HCT116 (cell line): ENCODE data around the gene CDH16. TPM values are rescaled to one million over a fixed set of nuclear protein-coding genes. Genes with fewer than 3 reads are reported as not detected.

Source experiments
- ATAC-seq: fragments of 200-7000 bp; cut with Tn5 transposase; 2 replicates; pipeline ENCODE4 v1.9.1; 2020; ENCODE audit warnings: mild to moderate bottlenecking, moderate library complexity
- BruUV-seq: library from RNA; stranded (reverse); fragments of 400-500 nt; replicated peaks from 2 replicates; lab custom pipeline; 2021; lab: Mats Ljungman, UMichigan
- CTCF ChIA-PET: fragments of 300-600 bp; sonication (Branson Sonifier 250); formaldehyde crosslinking; loops from one replicate; lab custom pipeline; 2021; ENCODE audit warnings: antibody characterized with exemption; lab: Charles Lee
- POLR2A ChIA-PET: fragments of 300-600, 350-600 bp; sonication (Branson Sonifier 250); formaldehyde crosslinking; loops from one replicate; lab custom pipeline; 2021; ENCODE audit warnings: antibody characterized with exemption; lab: Charles Lee
- RAD21 ChIA-PET, 2 experiments: fragments of 300-600 bp; sonication (Branson Sonifier 250); formaldehyde crosslinking; loops; one replicate each; lab custom pipeline; 2023; ENCODE audit warnings: low total read pairs in 2 of 2; ENCODE audit not compliant: uncharacterized antibody in 2 of 2, unreplicated experiment in 2 of 2, low non-redundant PET in 1 of 2; lab: Charles Lee
- DNase-seq: peaks from one replicate; pipeline ENCODE4 v3.0.0-alpha.2; 2010; ENCODE audit warnings: low read depth, low spot score
- H2AFZ ChIP-seq: fragments of 200-600 bp; shearing (Covaris generic), sonication (generic); 2 replicates; pipeline ENCODE4 v1.6.1; 2017; ENCODE audit warnings: low read depth, mixed run types, mixed read lengths, antibody characterized with exemption, low read length; ENCODE audit not compliant: poor library complexity, severe bottlenecking
- H3K27ac ChIP-seq: 2 replicates; pipeline ENCODE4 v1.5.1; 2012; ENCODE audit warnings: low read depth, low read length
- H3K27me3 ChIP-seq: fragments of 200-600 bp; sonication (generic); 2 replicates; pipeline ENCODE4 v1.6.1; 2016; ENCODE audit warnings: mixed run types, low read length, mixed read lengths; ENCODE audit not compliant: insufficient read depth
- H3K36me3 ChIP-seq, 2 experiments: fragments of 200-500 bp in 1 of 2; fragments of 200-600 bp in 1 of 2; sonication (Bioruptor generic) in 1 of 2; sonication (generic) in 1 of 2; 2 replicates each; pipeline versions ENCODE4 v1.5.1 to v1.6.1; 2014 to 2016; ENCODE audit warnings: low read length in 2 of 2, inconsistent platforms in 1 of 2, mixed read lengths in 1 of 2, mixed run types in 1 of 2; ENCODE audit not compliant: insufficient read depth in 2 of 2, control insufficient read depth in 1 of 2
- H3K4me1 ChIP-seq, 2 experiments: fragments of 200-600 bp in 1 of 2; sonication (generic) in 1 of 2; 2 replicates each; pipeline versions ENCODE4 v1.5.1 to v1.6.1; 2012 to 2017; ENCODE audit warnings: low read length in 2 of 2, inconsistent platforms in 1 of 2, mild to moderate bottlenecking in 1 of 2, mixed read lengths in 1 of 2, mixed run types in 1 of 2, moderate library complexity in 1 of 2; ENCODE audit not compliant: insufficient read depth in 2 of 2, control insufficient read depth in 1 of 2
- H3K4me2 ChIP-seq: fragments of 200-600 bp; sonication (generic); 2 replicates; pipeline ENCODE4 v1.6.1; 2017; ENCODE audit warnings: mixed run types, low read length, mixed read lengths
- H3K4me3 ChIP-seq, 2 experiments: fragments of 200-600 bp in 1 of 2; sonication (generic) in 1 of 2; replicated peaks in 1 of 2; 2 replicates each; pipeline ENCODE4 v1.5.1; 2011 to 2016; ENCODE audit warnings: low read length in 2 of 2, control low read depth in 1 of 2, low read depth in 1 of 2, mild to moderate bottlenecking in 1 of 2, mixed read lengths in 1 of 2, mixed run types in 1 of 2
- H3K79me2 ChIP-seq: fragments of 200-600 bp; sonication (generic); 2 replicates; pipeline ENCODE4 v1.6.1; 2017; ENCODE audit warnings: mild to moderate bottlenecking, mixed run types, low read length, moderate library complexity, mixed read lengths; ENCODE audit not compliant: insufficient read depth
- H3K9ac ChIP-seq: fragments of 200-600 bp; sonication (generic); 2 replicates; pipeline ENCODE4 v1.6.1; 2016; ENCODE audit warnings: low read length, mixed read lengths
- H3K9me2 ChIP-seq: fragments of 200-600 bp; sonication (generic), shearing (Covaris generic); 2 replicates; pipeline ENCODE4 v1.6.1; 2017; ENCODE audit warnings: mixed run types, mild to moderate bottlenecking, moderate library complexity; ENCODE audit not compliant: insufficient read depth
- H3K9me3 ChIP-seq, 2 experiments: fragments of 200-500 bp in 1 of 2; fragments of 200-600 bp in 1 of 2; sonication (Bioruptor generic) in 1 of 2; sonication (generic) in 1 of 2; 2 replicates each; pipeline ENCODE4 v1.6.1; 2014 to 2017; ENCODE audit warnings: low read length in 2 of 2, mixed read lengths in 2 of 2, inconsistent platforms in 1 of 2, low read depth in 1 of 2, mild to moderate bottlenecking in 1 of 2, mixed run types in 1 of 2, moderate library complexity in 1 of 2; ENCODE audit not compliant: control insufficient read depth in 1 of 2, insufficient read depth in 1 of 2
- H4K20me1 ChIP-seq: fragments of 200-600 bp; sonication (generic), shearing (Covaris generic); 2 replicates; pipeline ENCODE4 v1.6.1; 2017; ENCODE audit warnings: mixed run types, mild to moderate bottlenecking, moderate library complexity; ENCODE audit not compliant: insufficient read depth
- ELF1 ChIP-seq: IDR thresholded peaks from 2 replicates; pipeline ENCODE4 v1.6.1; 2012; ENCODE audit warnings: low read depth, borderline replicate concordance
- EZH2 ChIP-seq: fragments of 200-600 bp; sonication (generic); IDR thresholded peaks from 2 replicates; pipeline ENCODE4 v1.6.1; 2017; ENCODE audit warnings: antibody characterized with exemption, mixed run types
- FOSL1 ChIP-seq: IDR thresholded peaks from 2 replicates; pipeline ENCODE4 v1.6.1; 2012; ENCODE audit warnings: low read depth
- POLR2AphosphoS5 ChIP-seq: IDR thresholded peaks from 2 replicates; pipeline ENCODE4 v1.6.1; 2011; ENCODE audit warnings: mild to moderate bottlenecking, low read depth, low read length, moderate library complexity
- SIN3A ChIP-seq: IDR thresholded peaks from 2 replicates; pipeline ENCODE4 v1.6.1; 2012; ENCODE audit warnings: low read depth
- SRF ChIP-seq: IDR thresholded peaks from 2 replicates; pipeline ENCODE4 v1.6.1; 2012; ENCODE audit warnings: low read depth
- TCF7L2 ChIP-seq: IDR thresholded peaks from 2 replicates; pipeline ENCODE4 v1.7.0; 2011; ENCODE audit warnings: borderline replicate concordance, inconsistent platforms; ENCODE audit not compliant: insufficient read depth, insufficient read length; ENCODE audit errors: extremely low read depth
- YY1 ChIP-seq: IDR thresholded peaks from 2 replicates; pipeline ENCODE4 v1.6.1; 2011; ENCODE audit warnings: low read length, low read depth, moderate library complexity, mild to moderate bottlenecking; ENCODE audit not compliant: insufficient replicate concordance; ENCODE audit errors: extremely low read depth
- intact Hi-C: fragments of 100-400 bp; cut with micrococcal nuclease; formaldehyde crosslinking; loops from 2 replicates; pipeline ENCODE4 v1.10.0; 2022
- total RNA-seq: library from RNA; stranded (reverse); gene quantifications from one replicate; pipeline ENCODE4 v1.2.1, GENCODE V29; 2021; ENCODE audit not compliant: unreplicated experiment
- TF ChIP-seq, protein P1 (sequence below): IDR thresholded peaks from 2 replicates; pipeline ENCODE4 v1.6.1; 2012

The CDH16 gene
- total RNA-seq, 1 experiment from 2014 or later: not detected

- no peaks in the 10 kb centered on the region for H3K36me3 ChIP-seq
- no peak overlapping the region for H3K9ac ChIP-seq
- H3K9me3 ChIP-seq: no peaks in the 10 kb centered on the region
- H3K4me2 ChIP-seq: no peak overlapping the region
- H3K27ac ChIP-seq: no peak overlapping the region
- no peak overlapping the region for H3K4me3 ChIP-seq
- ATAC-seq (no peak), DNase-seq (no peak)
- peaks cover 10 to 25% of the 10 kb centered on the region in 2 experiments for H3K4me1 ChIP-seq
- no peaks in the 10 kb centered on the region for H3K27me3 ChIP-seq
- no peaks in the 10 kb centered on the region for H3K79me2 ChIP-seq
- intact Hi-C loops: no loop called here
- no peaks in the 10 kb centered on the region for H3K9me2 ChIP-seq
- POLR2A ChIA-PET: no interaction called here
- no peak overlapping the region for H2AFZ ChIP-seq
- RAD21 ChIA-PET: no interaction called here
- CTCF ChIA-PET: no interaction called here
- no TSS peak for BruUV-seq
- H4K20me1 ChIP-seq: no peaks in the 10 kb centered on the region
- no peak for TF ChIP-seq FOSL1
- TF ChIP-seq, protein P1, sequence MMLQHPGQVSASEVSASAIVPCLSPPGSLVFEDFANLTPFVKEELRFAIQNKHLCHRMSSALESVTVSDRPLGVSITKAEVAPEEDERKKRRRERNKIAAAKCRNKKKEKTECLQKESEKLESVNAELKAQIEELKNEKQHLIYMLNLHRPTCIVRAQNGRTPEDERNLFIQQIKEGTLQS: no peak
- TF ChIP-seq SIN3A: no peak
- TF ChIP-seq SRF: no peak
- no peak for TF ChIP-seq POLR2AphosphoS5
- TF ChIP-seq YY1: no peak
- TF ChIP-seq EZH2: no peak
- no peak for TF ChIP-seq ELF1
- TF ChIP-seq TCF7L2: no peak
These were observed 11.5 kb downstream of the CDH16 start for GRCh38 chr16:66906916-66907836.
